GM15510 (cell line): ENCODE measurements around the gene MINK1.

ENCODE experiments used
- POLR2A ChIP-seq: IDR thresholded peaks from 3 replicates; pipeline ENCODE4 v1.6.1; 2011; ENCODE audit warnings: borderline replicate concordance; ENCODE audit not compliant: insufficient read length; ENCODE audit errors: extremely low read depth

MINK1 gene

GRCh38 chr17:4939796-4940554 is 106.8 kb downstream of the MINK1 start, which contains the start of the genes RNF167 and SLC25A11:
TSS of gene RNF167 (plus strand) at chr17:4940268. CDS start at chr17:4940910, 642 bp downstream.
TSS of gene SLC25A11 (minus strand) at chr17:4940046. CDS start at chr17:4939910, 136 bp downstream.
- peak; percentile 97 for TF ChIP-seq POLR2A

GRCh38 chr17:4940555-4941318 is 107.6 kb downstream of the MINK1 start:
- TF ChIP-seq POLR2A = no peak

- TF ChIP-seq POLR2A = no peak
Observed at GRCh38 chr17:4941319-4941610, 108.1 kb downstream of the MINK1 start.

- no peak for TF ChIP-seq POLR2A
Observed at GRCh38 chr17:4942760-4943508, 109.8 kb downstream of the MINK1 start.

- TF ChIP-seq POLR2A = no peak
Observed at GRCh38 chr17:4944163-4944553, 111.0 kb downstream of the MINK1 start.

GRCh38 chr17:4944554-4945175 is 111.5 kb downstream of the MINK1 start:
- peak; percentile 32 for TF ChIP-seq POLR2A

- peak; percentile 59 for TF ChIP-seq POLR2A
Observed at GRCh38 chr17:4945176-4945943, 112.2 kb downstream of the MINK1 start.

- TF ChIP-seq POLR2A = no peak
Observed at GRCh38 chr17:4945944-4946280, 112.8 kb downstream of the MINK1 start.

- no peak for TF ChIP-seq POLR2A
Observed at GRCh38 chr17:4946312-4946976, 113.3 kb downstream of the MINK1 start.

GRCh38 chr17:4947010-4947410 is 113.9 kb downstream of the MINK1 start:
- TF ChIP-seq POLR2A = no peak
